HG03280 (cell line): ENCODE results near the gene CFAP46.
"Not testable (repeated sequence)": the region's sequence is repeated elsewhere in the genome, so short reads cannot be mapped to it uniquely, and the experiment has no call there.

Experiments used
- ATAC-seq: cut with Tn5 transposase; IDR thresholded peaks from one replicate; pipeline ENCODE4 v1.9.1; 2021; ENCODE audit warnings: mild to moderate bottlenecking, moderate library complexity; ENCODE audit not compliant: unreplicated experiment

Gene CFAP46

DNA sequence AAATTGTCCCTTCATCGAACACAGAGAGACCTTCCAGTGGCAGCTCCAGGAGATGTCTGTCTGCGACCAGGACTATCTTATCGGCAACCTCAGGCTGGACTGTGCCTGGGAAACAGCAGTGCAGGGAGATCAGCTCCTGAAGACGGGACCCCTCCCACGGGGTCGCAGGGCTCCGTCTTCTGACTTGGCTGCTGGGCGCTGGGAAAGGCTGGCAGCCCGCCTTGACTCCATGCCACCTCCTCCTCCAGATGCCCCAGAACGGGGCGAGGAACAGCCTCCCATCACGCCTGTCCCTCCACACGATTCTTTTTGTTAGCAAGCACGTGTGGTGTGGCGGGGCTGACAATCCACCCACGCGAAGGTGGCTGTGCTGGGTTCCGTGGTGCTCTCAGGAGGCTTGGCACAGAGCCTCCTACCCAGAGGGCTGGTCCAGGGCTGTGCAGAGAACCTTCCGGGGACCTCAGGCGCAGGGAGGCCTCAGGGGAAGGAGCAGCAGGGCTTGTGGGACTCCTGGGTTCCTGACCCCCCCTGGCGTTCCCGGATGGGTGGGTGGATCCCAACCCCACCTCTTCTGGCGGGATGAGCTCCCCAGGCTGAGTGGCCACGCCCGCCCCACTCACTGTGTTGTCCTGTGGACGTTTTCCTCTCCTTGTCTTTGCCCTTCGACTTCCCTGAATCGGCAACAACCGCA, 108.8 kb downstream of the CFAP46 start:
- ATAC-seq = no peak

GRCh38 chr10:132832186-132832969, 110.0 kb downstream of the CFAP46 start:
- ATAC-seq = no peak

DNA sequence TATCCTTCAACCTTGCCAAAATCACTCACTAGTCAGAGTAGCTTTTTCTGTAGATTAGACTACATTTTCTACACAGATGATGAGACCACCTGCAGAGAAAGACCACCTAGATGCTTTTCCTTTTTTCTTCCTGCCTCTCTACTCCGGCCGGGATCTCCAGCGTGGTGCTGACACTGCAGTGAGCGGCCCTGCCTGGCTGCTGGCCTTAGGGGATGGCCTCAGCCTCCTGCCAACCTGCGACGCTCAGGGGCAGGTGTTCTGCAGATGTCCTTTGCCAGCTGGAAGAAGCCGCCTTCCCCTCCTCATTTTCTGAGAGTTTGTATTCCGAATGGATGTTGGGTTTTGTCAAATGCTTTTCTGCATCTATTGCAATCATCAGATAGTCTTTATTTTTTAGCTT, 113.0 kb downstream of the CFAP46 start:
- ATAC-seq = no peak

- ATAC-seq = no peak
Observed at GRCh38 chr10:132828681-132829080, 113.7 kb downstream of the CFAP46 start.

DNA sequence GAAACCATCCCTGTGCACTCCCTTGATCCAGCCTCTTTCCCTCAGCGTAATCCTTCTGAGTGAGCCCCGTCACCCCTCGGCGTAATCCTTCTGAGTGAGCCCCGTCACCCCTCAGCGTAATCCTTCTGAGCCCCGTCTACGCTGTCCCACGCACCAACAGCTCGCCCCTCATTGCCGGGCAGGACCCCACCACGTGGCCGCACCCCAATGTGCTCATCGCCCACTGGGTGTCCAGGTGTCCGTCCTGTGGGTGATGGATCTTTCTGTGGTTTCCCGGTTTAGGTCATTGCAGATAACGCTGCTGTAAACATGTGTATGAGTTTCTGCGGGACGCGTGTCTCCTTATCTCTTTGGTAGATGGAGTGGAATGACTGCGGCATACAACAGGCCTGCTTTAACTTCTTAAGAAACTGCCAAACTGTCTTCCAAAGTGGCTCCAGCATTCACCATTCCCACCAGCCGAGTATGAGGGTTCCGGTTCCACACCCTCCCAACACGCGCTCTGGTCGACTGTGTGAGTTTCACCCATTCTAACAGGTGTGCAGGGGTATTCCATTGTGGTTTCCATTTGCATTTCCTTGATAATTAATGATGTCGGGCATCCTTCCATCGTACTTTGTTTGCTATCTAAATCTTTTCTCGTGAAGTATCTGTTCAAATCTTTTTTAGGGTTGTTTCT, 114.4 kb downstream of the CFAP46 start:
- ATAC-seq = no peak

GRCh38 chr10:132827423-132827789, 115.0 kb downstream of the CFAP46 start:
- ATAC-seq = no peak

DNA sequence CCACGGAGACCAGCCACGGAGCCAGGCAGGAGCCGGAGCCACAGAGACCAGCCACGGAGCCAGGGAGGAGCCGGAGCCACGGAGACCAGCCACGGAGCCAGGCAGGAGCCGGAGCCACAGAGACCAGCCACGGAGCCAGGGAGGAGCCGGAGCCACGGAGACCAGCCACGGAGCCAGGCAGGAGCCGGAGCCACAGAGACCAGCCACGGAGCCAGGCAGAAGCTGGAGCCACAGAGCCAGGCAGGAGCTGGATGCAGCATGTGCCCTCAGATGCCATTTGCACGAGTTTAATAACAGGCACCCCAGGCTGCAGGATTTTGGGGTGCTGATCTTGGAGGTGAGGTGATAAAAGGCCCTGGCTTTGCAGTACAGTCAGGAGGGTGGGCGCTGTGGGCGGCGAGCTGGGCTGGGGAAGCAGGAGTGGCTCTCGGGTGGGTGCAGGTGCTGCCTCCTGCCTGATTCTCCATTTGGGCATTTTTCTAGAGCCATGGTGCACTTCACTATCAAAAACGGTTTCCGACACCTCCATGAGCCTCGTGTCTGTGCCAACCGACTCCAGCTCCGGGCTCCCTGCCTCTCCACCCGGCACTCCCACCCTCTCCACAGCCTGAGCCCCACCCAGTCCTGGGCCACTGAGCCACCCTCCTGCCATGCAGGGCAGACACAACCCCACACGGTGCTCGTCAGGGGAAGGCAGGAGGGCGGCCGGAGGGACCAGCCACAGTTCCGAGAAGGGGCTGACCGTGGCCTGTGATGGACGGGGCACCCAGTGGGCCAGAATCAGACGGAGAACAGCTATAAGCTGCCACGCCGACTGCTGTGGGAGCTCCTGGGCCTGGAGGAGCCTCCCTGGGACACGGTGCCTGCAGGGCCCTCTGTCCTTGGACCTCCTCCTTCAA, 115.6 kb downstream of the CFAP46 start:
- no peak for ATAC-seq

DNA sequence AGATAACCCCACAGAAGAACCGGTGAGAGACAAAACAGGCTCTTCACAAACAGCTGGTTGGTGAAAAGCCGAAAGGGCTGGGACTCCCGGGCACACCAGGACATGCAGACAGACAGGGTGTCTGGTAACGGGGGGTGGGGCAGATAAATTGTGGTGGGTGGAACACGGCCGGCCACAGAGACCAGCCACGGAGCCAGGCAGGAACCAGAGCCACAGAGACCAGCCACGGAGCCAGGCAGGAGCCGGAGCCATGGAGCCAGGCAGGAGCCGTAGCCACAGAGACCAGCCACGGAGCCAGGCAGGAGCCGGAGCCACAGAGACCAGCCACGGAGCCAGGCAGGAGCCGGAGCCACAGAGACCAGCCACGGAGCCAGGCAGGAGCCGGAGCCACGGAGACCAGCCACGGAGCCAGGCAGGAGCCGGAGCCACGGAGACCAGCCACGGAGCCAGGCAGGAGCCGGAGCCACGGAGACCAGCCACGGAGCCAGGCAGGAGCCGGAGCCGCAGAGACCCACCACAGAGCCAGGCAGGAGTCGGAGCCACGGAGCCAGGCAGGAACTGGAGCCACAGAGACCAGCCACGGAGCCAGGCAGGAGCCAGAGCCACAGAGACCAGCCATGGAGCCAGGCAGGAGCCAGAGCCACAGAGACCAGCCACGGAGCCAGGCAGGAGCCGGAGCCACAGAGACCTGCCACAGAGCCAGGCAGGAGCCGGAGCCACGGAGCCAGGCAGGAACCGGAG, 116.4 kb downstream of the CFAP46 start:
- ATAC-seq = not testable (repeated sequence)

GRCh38 chr10:132820056-132820455, 122.3 kb downstream of the CFAP46 start:
- no peak for ATAC-seq

GRCh38 chr10:132817701-132818211, 124.6 kb downstream of the CFAP46 start:
- no peak for ATAC-seq

GRCh38 chr10:132816718-132817117, 125.7 kb downstream of the CFAP46 start:
- ATAC-seq = no peak

- no peak for ATAC-seq
Observed at GRCh38 chr10:132815168-132815857, 127.1 kb downstream of the CFAP46 start.

DNA sequence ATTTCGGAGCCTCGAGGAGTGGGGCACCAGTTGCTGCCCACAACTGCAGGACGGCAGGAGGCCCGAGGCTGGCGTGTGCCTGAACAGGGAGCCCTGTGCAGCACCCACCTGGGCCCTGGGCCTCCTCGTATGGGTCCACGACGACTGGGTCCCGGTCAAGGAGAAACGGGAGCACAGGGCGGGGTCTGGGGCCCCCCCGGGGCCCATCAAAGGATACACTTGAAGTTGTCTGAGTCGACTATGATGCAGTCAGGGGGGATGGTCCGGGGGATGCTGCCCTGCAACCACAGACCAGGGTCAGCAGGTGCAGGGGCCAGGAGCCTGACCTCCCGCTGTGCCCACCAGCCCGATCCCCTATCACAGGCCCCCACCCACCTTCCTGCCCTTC, 127.9 kb downstream of the CFAP46 start:
- ATAC-seq = no peak

GRCh38 chr10:132813560-132814468, 128.6 kb downstream of the CFAP46 start:
- ATAC-seq = no peak

DNA sequence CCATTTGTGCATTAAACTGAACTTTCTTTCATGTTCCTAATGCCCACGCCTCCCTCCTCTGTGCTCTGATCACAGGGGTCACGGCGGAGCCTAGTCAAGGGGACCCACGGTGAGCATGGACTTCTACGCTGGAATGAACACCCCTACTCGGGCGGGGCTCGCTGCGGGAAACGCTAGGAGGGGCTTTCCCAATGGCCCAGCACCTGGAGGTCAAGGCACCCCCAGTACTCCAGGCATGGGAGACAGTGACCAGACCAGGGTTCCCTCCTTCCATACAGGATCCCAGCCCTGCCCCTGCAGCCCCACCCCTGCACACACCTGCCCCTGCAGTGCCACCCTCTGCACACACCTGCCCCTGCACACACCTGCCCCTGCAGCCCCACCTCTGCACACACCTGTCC, 129.4 kb downstream of the CFAP46 start:
- ATAC-seq = no peak

GRCh38 chr10:132812520-132812919, 129.8 kb downstream of the CFAP46 start:
- no peak for ATAC-seq

DNA sequence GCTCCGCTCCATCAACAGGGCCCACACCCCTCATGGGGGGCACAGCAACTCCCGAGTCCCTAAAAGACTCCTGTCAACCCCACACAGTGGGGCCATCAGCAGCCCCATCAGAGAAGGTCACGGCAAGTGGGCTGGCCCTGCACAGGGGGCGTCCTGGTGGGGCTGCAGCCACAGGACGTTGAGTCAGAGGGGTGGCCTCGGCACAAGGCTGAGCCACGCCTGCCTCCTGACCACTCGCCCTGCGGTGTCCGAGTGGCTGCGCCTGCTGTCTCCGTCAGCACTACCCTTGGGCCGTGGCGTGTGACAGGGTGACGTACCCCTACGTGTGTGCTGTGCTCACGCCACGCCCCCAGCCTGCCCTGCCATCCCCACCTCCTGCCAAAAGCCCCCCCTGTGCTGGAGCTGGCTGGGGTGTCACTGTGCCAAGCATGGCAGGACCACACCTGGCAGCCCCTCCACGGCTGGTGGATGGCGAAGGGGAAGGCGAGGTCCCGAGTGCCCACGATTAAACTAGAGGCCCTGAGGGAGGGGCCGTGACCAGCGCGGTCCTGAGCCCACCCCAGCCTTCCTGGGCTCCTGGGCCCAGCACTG, 130.4 kb downstream of the CFAP46 start:
- ATAC-seq = no peak
